ENCODE measurements around the gene SLC22A23. TPM values are rescaled to one million over a fixed set of nuclear protein-coding genes. Genes with fewer than 3 reads are reported as not detected.

SLC22A23 gene
- total RNA-seq, 2 donors from 2014 or later, result 85.7 to 89.5 TPM

GRCh38 chr6:3468585-3468984, 11.7 kb upstream of the SLC22A23 start:
- H3K9me3 ChIP-seq, result no peaks in the 10 kb centered on the region
- intact Hi-C loops (cut with DNase I), result no loop called here
- TF ChIP-seq CTCF (IDR thresholded peaks at IDR 0.05), result no peak
- H3K27me3 ChIP-seq, result no peaks in the 10 kb centered on the region
- no peaks in the 10 kb centered on the region for H3K36me3 ChIP-seq
- no peak overlapping the region for H3K9ac ChIP-seq (ENCODE audit: low read depth in 2 of 2, low read length in 2 of 2)
- H3K4me3 ChIP-seq, result no peak overlapping the region
- no peak for DNase-seq
- no peaks in the 10 kb centered on the region for H3K4me1 ChIP-seq
- no peak overlapping the region for H3K27ac ChIP-seq

- Histone ChIP-seq H3K27me3 (no peaks in the 10 kb centered on the region), H3K36me3 (no peaks in the 10 kb centered on the region), H3K27ac (no peak overlapping the region), H3K4me3 (no peak overlapping the region), H3K9ac (ENCODE audit: low read depth in 2 of 2, low read length in 2 of 2) (no peak overlapping the region), H3K9me3 (no peaks in the 10 kb centered on the region), H3K4me1 (no peaks in the 10 kb centered on the region)
- intact Hi-C loops (cut with DNase I), result no loop called here
- DNase-seq, result no peak
- no peak for TF ChIP-seq CTCF (IDR thresholded peaks at IDR 0.05)
Observed at GRCh38 chr6:3467996-3468395, 11.1 kb upstream of the SLC22A23 start.

- Histone ChIP-seq H3K9me3 (no peaks in the 10 kb centered on the region), H3K27me3 (no peaks in the 10 kb centered on the region), H3K9ac (ENCODE audit: low read depth in 2 of 2, low read length in 2 of 2) (no peak overlapping the region), H3K4me1 (no peaks in the 10 kb centered on the region), H3K27ac (no peak overlapping the region), H3K4me3 (no peak overlapping the region), H3K36me3 (no peaks in the 10 kb centered on the region)
- TF ChIP-seq CTCF (IDR thresholded peaks at IDR 0.05), result no peak
- intact Hi-C loops (cut with DNase I), result no loop called here
- DNase-seq, result no peak
Observed at GRCh38 chr6:3466488-3467219, 9.8 kb upstream of the SLC22A23 start.

- DNase-seq, result no peak
- no peak overlapping the region for H3K4me3 ChIP-seq
- intact Hi-C loops (cut with DNase I), result no loop called here
- no peaks in the 10 kb centered on the region for H3K27me3 ChIP-seq
- no peaks in the 10 kb centered on the region for H3K4me1 ChIP-seq
- H3K36me3 ChIP-seq, result no peaks in the 10 kb centered on the region
- TF ChIP-seq CTCF (IDR thresholded peaks at IDR 0.05), result no peak
- no peaks in the 10 kb centered on the region for H3K9me3 ChIP-seq
- no peak overlapping the region for H3K9ac ChIP-seq (ENCODE audit: low read depth in 2 of 2, low read length in 2 of 2)
- H3K27ac ChIP-seq, result no peak overlapping the region
Observed at GRCh38 chr6:3460253-3460652, 3.4 kb upstream of the SLC22A23 start.

GRCh38 chr6:3458706-3459421, 2.0 kb upstream of the SLC22A23 start:
- no peak for TF ChIP-seq CTCF (IDR thresholded peaks at IDR 0.05)
- H3K4me1 ChIP-seq, result no peaks in the 10 kb centered on the region
- no peak overlapping the region for H3K27ac ChIP-seq
- DNase-seq, result no peak
- intact Hi-C loops (cut with DNase I), result loop anchor here (5.0 kb wide), 2 partner anchors 47 to 177 kb away; no protein-coding TSS in a partner anchor
- no peaks in the 10 kb centered on the region for H3K36me3 ChIP-seq
- no peaks in the 10 kb centered on the region for H3K27me3 ChIP-seq
- no peaks in the 10 kb centered on the region for H3K9me3 ChIP-seq
- no peak overlapping the region for H3K4me3 ChIP-seq
- H3K9ac ChIP-seq (ENCODE audit: low read depth in 2 of 2, low read length in 2 of 2), result no peak overlapping the region

Data from colonic mucosa (tissue), 4 donors.